WERI-Rb-1 (cell line): Measurements from ENCODE around the gene DCAF11.

ENCODE experiments used
- DNase-seq: peaks from one replicate; pipeline ENCODE4 v3.0.0-alpha.2; 2020
- H3K27ac ChIP-seq: fragments of 250-450 bp; sonication (Bioruptor Pico); 2 replicates; pipeline ENCODE4 v1.5.1; 2020; ENCODE audit warnings: mild to moderate bottlenecking, moderate library complexity
- H3K27me3 ChIP-seq: fragments of 250-450 bp; sonication (Bioruptor Pico); 2 replicates; pipeline ENCODE4 v1.5.1; 2021; ENCODE audit warnings: mild to moderate bottlenecking, low read depth, moderate library complexity; ENCODE audit not compliant: insufficient read depth, severe bottlenecking
- H3K36me3 ChIP-seq: fragments of 250-450 bp; sonication (Bioruptor Pico); 2 replicates; pipeline ENCODE4 v1.5.1; 2020; ENCODE audit warnings: mild to moderate bottlenecking, moderate library complexity
- H3K4me3 ChIP-seq: 2 replicates; pipeline ENCODE4 v1.5.1; 2011; ENCODE audit warnings: low read depth, mild to moderate bottlenecking, control low read depth, low read length
- H3K9me3 ChIP-seq: fragments of 250-450 bp; sonication (Bioruptor Pico); 2 replicates; pipeline ENCODE4 v1.5.1; 2021; ENCODE audit warnings: mild to moderate bottlenecking, moderate library complexity; ENCODE audit not compliant: severe bottlenecking
- CTCF ChIP-seq: IDR thresholded peaks from 2 replicates; pipeline ENCODE4 v1.5.1; 2011; ENCODE audit warnings: low read depth, mild to moderate bottlenecking, control low read depth, inconsistent platforms, low read length

The DCAF11 gene

DNA sequence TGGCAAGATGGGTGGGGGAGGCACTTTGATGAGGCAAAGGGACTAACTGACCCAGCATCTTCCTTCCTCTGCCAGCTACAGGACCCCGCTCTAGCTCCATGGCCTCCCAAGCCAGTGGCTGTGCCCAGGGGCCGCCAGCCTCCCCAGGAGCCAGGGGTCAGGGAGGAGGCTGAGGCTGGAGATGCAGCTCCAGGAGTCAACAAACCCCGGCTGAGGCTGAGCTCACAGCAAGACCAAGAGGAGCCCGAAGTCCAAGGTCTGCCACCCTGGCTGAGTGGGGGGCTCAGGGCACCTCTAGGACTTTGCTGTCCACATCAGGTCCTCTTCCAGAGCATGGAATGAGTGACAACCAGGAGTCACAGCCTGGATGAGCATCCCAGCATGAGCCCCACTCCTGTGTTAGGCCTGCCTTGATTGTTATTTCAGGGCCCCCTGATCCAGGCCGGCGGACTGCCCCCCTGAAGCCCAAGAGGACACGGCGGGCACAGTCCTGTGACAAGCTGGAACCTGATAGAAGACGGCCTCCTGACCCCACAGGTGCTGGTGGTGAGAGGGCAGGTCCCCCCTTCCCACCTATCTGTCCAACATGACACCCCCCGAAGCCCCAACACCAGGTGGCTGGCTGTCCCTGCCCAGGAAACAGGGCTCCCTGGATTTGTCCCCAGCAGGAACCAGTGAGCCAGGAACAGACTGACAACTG, 45.7 kb upstream of the DCAF11 start:
- H3K36me3 ChIP-seq, result no peaks in the 10 kb centered on the region
- no peaks in the 10 kb centered on the region for H3K27me3 ChIP-seq
- no peak for TF ChIP-seq CTCF

GRCh38 chr14:24069411-24069735, 45.2 kb upstream of the DCAF11 start:
- H3K36me3 ChIP-seq, result no peaks in the 10 kb centered on the region
- no peak for DNase-seq
- no peaks in the 10 kb centered on the region for H3K27me3 ChIP-seq

More for the DNA sequence above, 45.7 kb upstream of the DCAF11 start:
- no peak for DNase-seq
- H3K4me3 ChIP-seq, result no peak overlapping the region
- no peak overlapping the region for H3K27ac ChIP-seq
- H3K9me3 ChIP-seq, result no peaks in the 10 kb centered on the region

DNA sequence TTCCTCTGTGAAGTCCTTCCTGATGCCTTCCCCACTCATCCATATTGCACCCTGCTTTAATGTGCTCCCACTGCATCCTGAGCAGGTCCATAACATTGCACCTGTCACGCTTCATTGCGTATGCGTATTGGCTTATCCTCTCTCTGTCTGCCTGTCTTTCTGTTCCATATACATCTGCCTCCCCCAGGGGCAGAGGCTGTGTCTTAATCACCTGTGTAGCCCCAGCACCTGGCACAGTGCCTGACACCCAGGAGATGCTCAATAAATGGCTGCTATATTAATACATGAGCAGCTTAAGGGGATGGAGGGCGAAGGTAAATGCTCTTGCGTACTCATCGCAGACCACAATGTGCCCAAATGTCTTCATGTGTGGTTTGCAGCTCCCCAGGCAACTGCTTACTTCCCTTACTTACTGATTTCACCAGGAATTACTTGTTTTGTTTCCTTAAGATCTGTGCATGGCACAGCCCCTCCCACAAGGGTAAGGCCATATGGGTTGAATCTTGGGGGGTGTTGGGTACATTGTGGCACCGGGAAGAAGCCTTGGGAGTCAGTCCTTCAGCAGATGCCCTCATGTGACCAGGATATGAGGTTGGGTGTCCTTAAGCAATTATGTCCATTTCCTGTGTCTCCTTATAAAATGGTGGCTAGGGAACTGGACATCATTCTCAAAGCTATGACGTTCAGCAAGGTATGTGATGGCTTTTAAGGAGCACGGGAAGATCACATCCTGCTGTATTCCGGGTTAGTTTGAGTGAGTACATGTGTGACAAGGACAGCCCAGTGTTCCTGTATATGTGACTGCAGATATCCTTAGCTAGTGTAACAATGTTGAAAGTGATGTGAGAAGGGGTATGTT, 44.1 kb upstream of the DCAF11 start:
- H3K4me3 ChIP-seq, result no peak overlapping the region
- H3K9me3 ChIP-seq, result no peaks in the 10 kb centered on the region
- no peak for TF ChIP-seq CTCF
- no peak overlapping the region for H3K27ac ChIP-seq
- no peaks in the 10 kb centered on the region for H3K27me3 ChIP-seq
- no peaks in the 10 kb centered on the region for H3K36me3 ChIP-seq
- DNase-seq, result no peak

More at GRCh38 chr14:24069411-24069735, 45.2 kb upstream of the DCAF11 start:
- Histone ChIP-seq H3K27ac (no peak overlapping the region), H3K9me3 (no peaks in the 10 kb centered on the region), H3K4me3 (no peak overlapping the region)
- no peak for TF ChIP-seq CTCF

- Histone ChIP-seq H3K4me3 (no peak within 1 kb of the TSS), H3K27me3 (no peaks in the 10 kb centered on the region)
- no peak for TF ChIP-seq CTCF
These were observed 43.4 kb upstream of the DCAF11 start, which contains the start of gene CPNE6 for GRCh38 chr14:24071144-24071697. Gene CPNE6, plus strand, starts transcription at chr14:24071562. Its CDS starts 1,375 bp downstream, at chr14:24072937.

DNA sequence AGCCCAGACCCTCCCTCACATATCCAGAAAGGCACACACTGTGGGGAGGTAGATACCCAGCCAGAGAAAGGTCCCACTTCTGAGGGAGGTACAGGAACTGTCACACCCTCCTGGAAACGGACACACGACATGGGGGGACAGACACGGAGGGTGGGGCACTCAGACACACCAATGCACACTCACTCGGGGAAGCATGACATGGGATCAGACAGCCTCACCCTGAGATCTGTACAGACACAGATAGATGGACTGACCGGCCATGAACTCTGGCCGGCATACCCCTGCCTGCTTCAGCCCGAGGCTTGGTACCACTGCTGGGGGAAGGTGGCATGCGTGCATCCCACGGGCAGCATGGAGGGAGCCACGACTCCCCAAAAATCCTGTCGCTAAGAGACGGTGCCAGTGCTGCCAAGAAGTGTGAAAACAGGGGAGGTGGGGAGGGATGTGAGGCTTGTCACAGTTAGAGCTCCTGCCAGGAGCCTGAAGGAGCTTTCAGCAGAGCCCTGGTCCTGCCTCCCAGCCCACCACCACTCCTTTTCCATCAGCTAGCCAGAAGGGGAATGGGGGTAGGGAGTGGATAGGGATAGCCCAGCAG, 42.6 kb upstream of the DCAF11 start:
- no peak for TF ChIP-seq CTCF
- Histone ChIP-seq H3K36me3 (no peaks in the 10 kb centered on the region), H3K27me3 (no peaks in the 10 kb centered on the region), H3K4me3 (no peak overlapping the region), H3K9me3 (no peaks in the 10 kb centered on the region), H3K27ac (no peak overlapping the region)
- no peak for DNase-seq

More at GRCh38 chr14:24071144-24071697, 43.4 kb upstream of the DCAF11 start, which contains the start of gene CPNE6:
- no peaks in the 10 kb centered on the region for H3K36me3 ChIP-seq
- H3K27ac ChIP-seq, result no peak within 1 kb of the TSS; the same call in none of the 2 replicates
- H3K9me3 ChIP-seq, result no peaks in the 10 kb centered on the region
- DNase-seq, result no peak
